ENCODE data around the gene OXGR1. TPM values are rescaled to one million over a fixed set of nuclear protein-coding genes. Genes with fewer than 3 reads are reported as not detected.

The OXGR1 gene
- total and polyA plus RNA-seq, 9 of the 15 experiments (the other 6 are each of a cell fraction or from before 2014, with no cell fraction given): 0.03 TPM; not detected in 8

DNA sequence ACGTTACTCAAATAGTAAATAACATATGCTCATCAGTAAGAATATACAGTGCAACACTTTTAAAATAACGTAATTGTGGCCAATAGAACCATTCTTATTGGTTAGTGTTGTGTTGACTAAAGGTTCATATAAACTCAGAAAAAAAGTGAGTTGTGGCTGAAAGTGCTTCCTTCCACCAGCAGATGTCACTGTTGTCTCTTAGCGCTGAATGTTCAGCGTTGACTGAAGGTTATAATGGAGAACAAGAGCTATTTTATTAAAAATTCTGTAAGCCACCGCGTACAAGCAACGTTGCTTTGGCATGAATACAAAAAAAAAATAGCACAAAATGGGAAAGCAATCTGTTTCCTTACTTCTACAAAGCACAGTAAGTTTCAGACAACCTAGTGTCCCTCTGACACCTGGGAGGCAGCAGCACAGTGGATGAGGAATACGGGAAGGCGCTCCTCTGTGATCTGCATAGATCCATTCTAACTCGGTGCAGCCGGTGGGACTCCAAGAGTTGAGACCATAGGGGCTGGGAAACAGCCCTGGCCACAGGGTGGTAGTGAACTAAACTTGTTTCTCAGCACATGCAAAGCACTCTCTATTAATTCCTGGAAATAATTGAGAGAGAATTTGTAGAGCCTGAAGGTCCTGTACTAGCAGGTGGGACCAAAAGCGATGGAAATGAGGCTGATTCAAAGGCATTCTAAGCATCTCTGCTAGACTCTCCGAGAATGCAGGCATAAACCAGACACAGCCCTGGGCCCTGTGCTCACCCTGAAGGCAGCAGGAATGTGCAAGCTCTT is 23.9 kb upstream of the OXGR1 start (continued):
- TF ChIP-seq, protein P1, sequence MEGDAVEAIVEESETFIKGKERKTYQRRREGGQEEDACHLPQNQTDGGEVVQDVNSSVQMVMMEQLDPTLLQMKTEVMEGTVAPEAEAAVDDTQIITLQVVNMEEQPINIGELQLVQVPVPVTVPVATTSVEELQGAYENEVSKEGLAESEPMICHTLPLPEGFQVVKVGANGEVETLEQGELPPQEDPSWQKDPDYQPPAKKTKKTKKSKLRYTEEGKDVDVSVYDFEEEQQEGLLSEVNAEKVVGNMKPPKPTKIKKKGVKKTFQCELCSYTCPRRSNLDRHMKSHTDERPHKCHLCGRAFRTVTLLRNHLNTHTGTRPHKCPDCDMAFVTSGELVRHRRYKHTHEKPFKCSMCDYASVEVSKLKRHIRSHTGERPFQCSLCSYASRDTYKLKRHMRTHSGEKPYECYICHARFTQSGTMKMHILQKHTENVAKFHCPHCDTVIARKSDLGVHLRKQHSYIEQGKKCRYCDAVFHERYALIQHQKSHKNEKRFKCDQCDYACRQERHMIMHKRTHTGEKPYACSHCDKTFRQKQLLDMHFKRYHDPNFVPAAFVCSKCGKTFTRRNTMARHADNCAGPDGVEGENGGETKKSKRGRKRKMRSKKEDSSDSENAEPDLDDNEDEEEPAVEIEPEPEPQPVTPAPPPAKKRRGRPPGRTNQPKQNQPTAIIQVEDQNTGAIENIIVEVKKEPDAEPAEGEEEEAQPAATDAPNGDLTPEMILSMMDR (IDR thresholded peaks at IDR 0.05 in 2 of 3, conservative IDR thresholded peaks at IDR 0.05 in 1 of 3; ENCODE audit: insufficient read depth in 2 of 3, low read depth in 1 of 3, low read length in 3 of 3): peak; percentile 57 to 78 (median 72)

DNA sequence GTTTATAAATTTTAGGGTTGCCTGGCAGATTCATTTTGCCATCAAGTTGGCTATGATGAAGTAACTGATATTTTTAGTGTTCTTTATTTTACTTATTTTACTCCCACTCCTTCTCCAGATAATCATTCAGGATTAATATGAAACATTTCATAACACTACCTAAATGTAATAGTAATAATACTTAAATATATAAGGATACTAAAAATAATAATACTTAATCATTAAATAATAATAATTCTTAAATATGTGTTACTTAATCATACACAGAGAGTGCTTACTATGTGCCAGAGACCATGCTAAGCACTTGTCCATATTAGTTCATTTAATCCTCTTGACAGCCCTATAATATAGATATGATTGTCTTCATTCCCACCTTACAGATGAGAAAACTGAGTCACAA is 23.0 kb upstream of the OXGR1 start:
- H3K4me1 ChIP-seq (replicated peaks in 1 of 2; ENCODE audit: control insufficient read depth in 2 of 2, insufficient read depth in 2 of 2, low read length in 2 of 2): no peaks in the 10 kb centered on the region
- no peak for FAIRE-seq
- no peaks in the 10 kb centered on the region; a peak in 1 of 5 replicates for H3K27me3 ChIP-seq (ENCODE audit: control insufficient read depth in 2 of 2, insufficient read depth in 2 of 2, low read length in 2 of 2)
- no peaks in the 10 kb centered on the region for H3K9me3 ChIP-seq (replicated peaks; ENCODE audit: control insufficient read depth, insufficient read depth, low read depth, low read length)
- no peaks in the 10 kb centered on the region for H3K9me1 ChIP-seq (ENCODE audit: control insufficient read depth, insufficient read depth, low read length)
- intact Hi-C loops (cut with micrococcal nuclease): no loop called here
- H4K20me1 ChIP-seq (replicated peaks; ENCODE audit: control insufficient read depth, insufficient read depth, low read length): no peaks in the 10 kb centered on the region
- BruUV-seq (replicated peaks): no TSS peak
- no peak overlapping the region for H2AFZ ChIP-seq (ENCODE audit: low read depth, low read length)
- H3K27ac ChIP-seq (ENCODE audit: extremely low read depth, low read depth, low read length): no peak overlapping the region
- no peak for TF ChIP-seq CEBPG (CRISPR knock-in tag; IDR thresholded peaks at IDR 0.05)
- TF ChIP-seq CEBPG (tag; conservative IDR thresholded peaks at IDR 0.05 in 1 of 2, IDR thresholded peaks at IDR 0.05 in 1 of 2): no peak
- TF ChIP-seq PHTF2 (CRISPR knock-in tag; IDR thresholded peaks at IDR 0.05): no peak
- TF ChIP-seq MAFG (tag; conservative IDR thresholded peaks at IDR 0.05): no peak
- no peak for TF ChIP-seq COPS2 (conservative IDR thresholded peaks at IDR 0.05)
- TF ChIP-seq U2AF2 (optimal IDR thresholded peaks at IDR 0.05; ENCODE audit: low read depth, low read length): no peak
- TF ChIP-seq TAF9B (IDR thresholded peaks at IDR 0.05; ENCODE audit: partially characterized antibody): no peak
- TF ChIP-seq POLR2B (IDR thresholded peaks at IDR 0.05; ENCODE audit: low read depth, partially characterized antibody): no peak
- TF ChIP-seq CXXC5 (CRISPR knock-in tag; IDR thresholded peaks at IDR 0.05): no peak
- TF ChIP-seq POLR3A (IDR thresholded peaks at IDR 0.05; ENCODE audit: borderline replicate concordance, extremely low read depth, insufficient read depth, insufficient read length): no peak
- no peak for TF ChIP-seq ZNF766 (CRISPR knock-in tag; conservative IDR thresholded peaks at IDR 0.05)
- TF ChIP-seq NFE2 (IDR thresholded peaks at IDR 0.05; ENCODE audit: low read depth): no peak
- no peak for TF ChIP-seq TAF15 (IDR thresholded peaks at IDR 0.05; ENCODE audit: low read depth, low read length)
- TF ChIP-seq MCM2 (IDR thresholded peaks at IDR 0.05; ENCODE audit: low read depth): no peak
- no peak overlapping the region for H3K9ac ChIP-seq (ENCODE audit: insufficient read depth in 1 of 2, low read depth in 2 of 2, low read length in 2 of 2)
- no peak for DNase-seq (ENCODE audit: extremely low read depth in 1 of 4, low spot score in 3 of 4)
- H3K4me2 ChIP-seq (ENCODE audit: insufficient read depth, low read length): no peak overlapping the region
- CTCF ChIA-PET (ENCODE audit: low intra/inter-chr PET ratio): interaction anchor here (2.0 kb wide), 1 partner anchor 11 kb away, joined by 8 read pairs; no protein-coding TSS in a partner anchor
- no peaks in the 10 kb centered on the region for H3K79me2 ChIP-seq (ENCODE audit: control insufficient read depth, insufficient read depth, low read length)
- H3K4me3 ChIP-seq: no peak overlapping the region
- in situ Hi-C loops (cut with MboI): no loop called here
- no peaks in the 10 kb centered on the region for H3K36me3 ChIP-seq (ENCODE audit: control insufficient read depth, insufficient read depth, low read length)
- no peak for ATAC-seq
- POLR2A ChIA-PET: no interaction called here

Data from K562 (cell line).